ENCODE measurements around the gene NOD1.
"Not testable (repeated sequence)": the region's sequence is repeated elsewhere in the genome, so short reads cannot be mapped to it uniquely, and the experiment has no call there.

NOD1 gene

GRCh38 chr7:30503274-30504212 lies 25.0 kb upstream of the NOD1 start:
- no peak for DNase-seq

- no peak for DNase-seq
These were observed 24.1 kb upstream of the NOD1 start for GRCh38 chr7:30502470-30503251.

GRCh38 chr7:30501264-30501663 lies 22.7 kb upstream of the NOD1 start:
- no peak for DNase-seq

GRCh38 chr7:30493228-30493627 lies 14.6 kb upstream of the NOD1 start:
- no peak for DNase-seq

GRCh38 chr7:30491417-30491816 lies 12.8 kb upstream of the NOD1 start:
- no peak for DNase-seq

- no peak for DNase-seq
These were observed 8.8 kb upstream of the NOD1 start for GRCh38 chr7:30487371-30487770.

GRCh38 chr7:30485667-30486066 lies 7.1 kb upstream of the NOD1 start:
- no peak for DNase-seq

- DNase-seq = not testable (repeated sequence)
These were observed 2.8 kb upstream of the NOD1 start for GRCh38 chr7:30481416-30481815.

GRCh38 chr7:30479202-30480120 lies 877 bp upstream of the NOD1 start:
- DNase-seq = no peak

- DNase-seq = no peak
These were observed 2.0 kb downstream of the NOD1 start for GRCh38 chr7:30476459-30477145.

GRCh38 chr7:30475580-30475979 lies 3.0 kb downstream of the NOD1 start:
- DNase-seq = no peak

GRCh38 chr7:30474893-30475292 lies 3.7 kb downstream of the NOD1 start:
- no peak for DNase-seq

GRCh38 chr7:30474485-30474884 lies 4.1 kb downstream of the NOD1 start:
- DNase-seq = no peak

GRCh38 chr7:30473903-30474302 lies 4.7 kb downstream of the NOD1 start:
- DNase-seq = no peak

GRCh38 chr7:30472784-30473775 lies 5.5 kb downstream of the NOD1 start:
- DNase-seq = no peak

GRCh38 chr7:30472081-30472783 lies 6.4 kb downstream of the NOD1 start:
- DNase-seq = no peak

- no peak for DNase-seq
These were observed 7.4 kb downstream of the NOD1 start for GRCh38 chr7:30471205-30471604.

GRCh38 chr7:30470771-30471170 lies 7.8 kb downstream of the NOD1 start:
- DNase-seq = no peak

- DNase-seq = no peak
These were observed 8.3 kb downstream of the NOD1 start for GRCh38 chr7:30470163-30470770.

GRCh38 chr7:30469303-30469702 lies 9.3 kb downstream of the NOD1 start:
- no peak for DNase-seq

Measured in NCI-H1930 (cell line).